K562 (cell line): ENCODE results near the gene TGFBR1. TPM values are rescaled to one million over a fixed set of nuclear protein-coding genes. Genes with fewer than 3 reads are reported as not detected.

Experiments
- ATAC-seq: fragments of 200-7000 bp; cut with Tn5 transposase; 3 replicates; pipeline ENCODE4 v1.9.1; 2020; ENCODE audit warnings: moderate library complexity
- BruUV-seq: library from RNA; stranded (reverse); fragments of 400-500 nt; replicated peaks from 2 replicates; lab custom pipeline; 2021; lab: Mats Ljungman, UMichigan
- CTCF ChIA-PET: fragments of 300-600 bp; formaldehyde crosslinking; extraction: SDS; loops from one replicate; lab custom pipeline; 2021; ENCODE audit warnings: low intra/inter-chr PET ratio; lab: Yijun Ruan, JAX
- POLR2A ChIA-PET: fragments of 300-600, 350-650 bp; sonication (Branson Sonifier 250); formaldehyde crosslinking; extraction: SDS; loops from one replicate; lab custom pipeline; 2021; ENCODE audit warnings: antibody characterized with exemption, inconsistent platforms; lab: Yijun Ruan, JAX
- DNase-seq, 4 experiments: peaks; one replicate each; pipeline versions ENCODE4 v3.0.0 to v3.0.0-alpha.2; 2011 to 2018; ENCODE audit warnings: low spot score in 3 of 4, mixed read lengths in 3 of 4; ENCODE audit errors: extremely low read depth in 1 of 4
- FAIRE-seq: peaks from 2 replicates; lab custom pipeline; 2011; peaks lifted over from hg19 to GRCh38; lab: Jason Lieb, UNC
- H2AFZ ChIP-seq: 2 replicates; pipeline ENCODE4 v1.6.0; 2011; ENCODE audit warnings: low read depth, low read length, control low read depth, inconsistent platforms
- H3K27ac ChIP-seq: fragments of 200-600 bp; 3 replicates; pipeline ENCODE4 v1.8.0; 2011; ENCODE audit warnings: low read depth, mild to moderate bottlenecking, control low read depth, inconsistent platforms, low read length, moderate library complexity, mixed read lengths; ENCODE audit errors: extremely low read depth
- H3K27me3 ChIP-seq, 2 experiments: fragments of 300-600 bp in 1 of 2; 2 replicates in 1 of 2; 3 replicates in 1 of 2; pipeline versions ENCODE4 v1.6.0 to v1.8.0; 2011; ENCODE audit warnings: inconsistent platforms in 2 of 2, low read length in 2 of 2, mild to moderate bottlenecking in 1 of 2, mixed read lengths in 1 of 2, moderate library complexity in 1 of 2; ENCODE audit not compliant: control insufficient read depth in 2 of 2, insufficient read depth in 2 of 2
- H3K36me3 ChIP-seq: fragments of 300-600 bp; 3 replicates; pipeline ENCODE4 v1.8.0; 2011; ENCODE audit warnings: mild to moderate bottlenecking, low read length, inconsistent platforms; ENCODE audit not compliant: control insufficient read depth, insufficient read depth
- H3K4me1 ChIP-seq, 2 experiments: fragments of 200-600 bp in 1 of 2; replicated peaks in 1 of 2; 2 replicates in 1 of 2; 3 replicates in 1 of 2; pipeline versions ENCODE4 v1.5.1 to v1.8.0; 2011; ENCODE audit warnings: inconsistent platforms in 2 of 2, low read length in 2 of 2, mild to moderate bottlenecking in 1 of 2, mixed read lengths in 1 of 2, moderate library complexity in 1 of 2; ENCODE audit not compliant: control insufficient read depth in 2 of 2, insufficient read depth in 2 of 2
- H3K4me2 ChIP-seq: 2 replicates; pipeline ENCODE4 v1.6.1; 2011; ENCODE audit warnings: low read length, control low read depth, inconsistent platforms, mixed read lengths; ENCODE audit not compliant: insufficient read depth
- H3K4me3 ChIP-seq: fragments of 200-600 bp; sonication (generic), shearing (Covaris generic); 2 replicates; pipeline ENCODE4 v1.5.1; 2016; ENCODE audit warnings: control low read depth, inconsistent platforms
- H3K79me2 ChIP-seq: fragments of 200-600 bp; 3 replicates; pipeline ENCODE4 v1.8.0; 2011; ENCODE audit warnings: low read length, inconsistent platforms; ENCODE audit not compliant: control insufficient read depth, insufficient read depth
- H3K9ac ChIP-seq, 2 experiments: 2 replicates each; pipeline versions ENCODE4 v1.6.0 to v1.6.1; 2011; ENCODE audit warnings: low read depth in 2 of 2, low read length in 2 of 2, control low read depth in 1 of 2, inconsistent platforms in 1 of 2, mild to moderate bottlenecking in 1 of 2, mixed read lengths in 1 of 2; ENCODE audit not compliant: insufficient read depth in 1 of 2
- H3K9me1 ChIP-seq: one replicate; pipeline ENCODE4 v1.6.0; 2011; ENCODE audit warnings: inconsistent platforms, mild to moderate bottlenecking, low read length, moderate library complexity; ENCODE audit not compliant: control insufficient read depth, insufficient read depth
- H3K9me3 ChIP-seq: replicated peaks from 2 replicates; pipeline ENCODE4 v1.5.1; 2011; ENCODE audit warnings: low read depth, low read length, inconsistent platforms; ENCODE audit not compliant: control insufficient read depth, insufficient read depth
- H4K20me1 ChIP-seq: replicated peaks from 2 replicates; pipeline ENCODE4 v1.6.1; 2011; ENCODE audit warnings: low read length, inconsistent platforms, mixed read lengths; ENCODE audit not compliant: control insufficient read depth, insufficient read depth
- CBFA2T3 ChIP-seq: fragments of 450-650 bp; IDR thresholded peaks from 2 replicates; pipeline ENCODE4 v1.6.1; 2017
- MEIS2 ChIP-seq: fragments of 450-650 bp; IDR thresholded peaks from 2 replicates; pipeline ENCODE4 v1.6.1; 2014; ENCODE audit warnings: mild to moderate bottlenecking; ENCODE audit not compliant: partially characterized antibody
- NELFE ChIP-seq: IDR thresholded peaks from 2 replicates; pipeline ENCODE4 v1.6.1; 2011; ENCODE audit warnings: mild to moderate bottlenecking; ENCODE audit not compliant: insufficient read depth, insufficient read length
- NFE2 ChIP-seq: IDR thresholded peaks from 2 replicates; pipeline ENCODE4 v1.6.1; 2014; ENCODE audit warnings: antibody characterized with exemption, low read depth
- SAFB ChIP-seq: fragments of 200-400 bp; formaldehyde crosslinking; IDR thresholded peaks from 2 replicates; pipeline ENCODE4 v1.6.1; 2017; ENCODE audit warnings: low read depth, low read length, borderline replicate concordance
- SMC3 ChIP-seq: conservative IDR thresholded peaks from 2 replicates; pipeline ENCODE4 v1.6.1; 2011; ENCODE audit warnings: low read depth, low read length, improper control_type of control experiment; ENCODE audit not compliant: insufficient read depth
- SPI1 ChIP-seq: IDR thresholded peaks from 2 replicates; pipeline ENCODE4 v1.6.1; 2011; ENCODE audit warnings: low read depth, low read length, control low read depth, borderline replicate concordance
- WGBS: fragments of 100-300 bp; shearing (Covaris generic); methylation state at CpG from one replicate; pipeline ENCODE4 v1.1.6; 2016; ENCODE audit warnings: low coverage, mixed read lengths; ENCODE audit not compliant: insufficient coverage; ENCODE audit errors: missing lambda C conversion rate; 5-methylcytosine and 5-hydroxymethylcytosine counted together
- in situ Hi-C: fragments of 300-500 bp; cut with MboI; formaldehyde crosslinking; loops from 4 replicates; pipeline ENCODE4 v1.15.0; 2018; ENCODE audit warnings: inconsistent platforms, mixed read lengths
- intact Hi-C: fragments of 100-400 bp; cut with micrococcal nuclease; formaldehyde crosslinking; loops from 2 replicates; pipeline ENCODE4 v1.14.2; 2022
- polyA plus RNA-seq, 8 experiments: library from polyadenylated mRNA; depleted of rRNA in 4 of 8; stranded (reverse) in 5 of 8; unstranded in 3 of 8; fragments of >200 nt; fragmentation: Nextera tagmentation in 2 of 8; fragmentation: Illumina TruSeq in 1 of 8; extraction: Ambion mirVana in 2 of 8; extraction: Trizol in 1 of 8; gene quantifications; 2 replicates each; pipeline versions ENCODE4 v1.2.1 to v1.2.3, GENCODE V29; 2011 to 2014; ENCODE audit warnings: inconsistent platforms in 1 of 8, missing spikeins in 1 of 8
- total RNA-seq, 7 experiments: library from RNA; depleted of rRNA in 6 of 7; stranded (reverse); fragments of >200 nt in 6 of 7; fragmentation: Illumina TruSeq in 2 of 7; extraction: Trizol in 2 of 7; gene quantifications; 2 replicates each; pipeline versions ENCODE4 v1.2.1 to v1.2.3, GENCODE V29; 2011 to 2021; ENCODE audit warnings: low replicate concordance in 1 of 7
- TF ChIP-seq, protein P1 (sequence below): IDR thresholded peaks from 3 replicates; pipeline ENCODE4 v1.6.1; 2011; ENCODE audit warnings: borderline replicate concordance, mild to moderate bottlenecking, moderate library complexity; ENCODE audit not compliant: insufficient read length; ENCODE audit errors: extremely low read depth

Gene TGFBR1
- total and polyA plus RNA-seq, 9 of the 15 experiments (the other 6 are each of a cell fraction or from before 2014, with no cell fraction given), result 15.5 to 62.4 (median 42.7) TPM

DNA sequence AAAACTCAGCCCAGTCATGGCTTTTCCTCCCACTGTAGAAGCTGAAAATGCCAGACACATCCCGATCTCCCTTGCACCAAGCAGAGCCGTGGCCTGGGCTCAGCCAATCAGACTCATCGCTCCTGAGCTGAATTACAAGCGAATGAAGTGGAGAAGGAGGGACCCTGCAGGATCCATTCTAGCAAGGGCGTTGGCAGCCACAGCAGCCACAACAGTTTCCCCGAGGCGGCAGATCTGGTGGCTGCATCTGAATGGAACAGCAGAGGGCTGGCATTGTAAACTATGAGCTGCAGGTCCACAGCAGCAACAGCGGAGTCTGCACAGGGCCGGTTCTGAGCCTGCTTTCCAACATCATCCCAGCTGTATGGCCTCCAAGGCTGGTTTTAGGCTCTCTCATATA is 93.1 kb downstream of the TGFBR1 start (continued):
- no peak for TF ChIP-seq NFE2

DNA sequence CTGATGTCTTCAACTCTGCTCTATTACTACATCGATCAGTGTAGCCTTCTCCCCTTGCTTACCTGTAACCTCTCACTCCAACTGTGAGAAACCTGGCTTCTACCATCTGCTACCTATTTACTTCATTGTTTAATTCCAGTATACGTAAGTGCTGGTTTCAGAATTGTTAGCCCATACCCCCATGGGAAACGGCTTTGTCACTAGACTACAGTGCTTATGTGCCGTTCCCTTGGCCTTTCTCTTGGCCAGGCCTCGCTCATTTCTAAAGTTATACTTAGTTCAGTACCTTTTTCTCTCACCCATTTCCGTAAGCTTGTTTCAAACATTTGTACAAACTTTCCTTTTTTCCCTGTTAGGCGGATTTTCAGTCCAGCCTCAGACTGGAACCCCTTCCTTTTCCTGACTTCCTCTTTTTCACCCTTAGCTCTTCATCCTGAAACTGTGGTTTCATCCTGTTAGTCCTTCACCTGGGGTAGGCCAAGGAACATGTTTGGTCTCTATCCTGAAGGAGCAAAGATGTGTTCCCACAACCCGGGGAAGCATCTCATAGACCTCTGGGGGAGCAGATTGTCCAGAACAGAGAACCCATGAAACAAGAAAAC is 95.1 kb downstream of the TGFBR1 start:
- Histone ChIP-seq H3K9ac (no peak overlapping the region), H3K27me3 (peaks cover 27 to 29% of the 10 kb centered on the region in 2 experiments), H3K9me3 (no peaks in the 10 kb centered on the region), H4K20me1 (no peaks in the 10 kb centered on the region)
- intact Hi-C loops, result no loop called here
- POLR2A ChIA-PET, result interaction anchor here (0.6 to 1.2 kb wide), 4 partner anchors 14 to 378 kb away, joined by 3 to 4 read pairs (median 4); no protein-coding TSS in a partner anchor
- 7% methylated on average over 8 of the region's 8 CpGs for WGBS
- in situ Hi-C loops, result loop anchor here (10.0 kb wide), 1 partner anchor 165 kb away; no protein-coding TSS in a partner anchor
- no TSS peak for BruUV-seq
- no peak for DNase-seq
- peak; percentile 98 for TF ChIP-seq SPI1
- no peak for TF ChIP-seq NFE2
- TF ChIP-seq, all 486 proteins: peak for 1
- Histone ChIP-seq H3K4me3 (no peak overlapping the region), H3K9me1 (no peaks in the 10 kb centered on the region), H3K4me2 (no peak overlapping the region), H3K79me2 (no peaks in the 10 kb centered on the region), H3K27ac (no peak overlapping the region), H3K36me3 (no peaks in the 10 kb centered on the region), H3K4me1 (no peaks in the 10 kb centered on the region; a peak in 1 of 5 replicates), H2AFZ (no peak overlapping the region; the same call in 1 of the 2 replicates)
- CTCF ChIA-PET, result no interaction called here
- FAIRE-seq (no peak), ATAC-seq (no peak; the same call in 2 of the 3 replicates)

DNA sequence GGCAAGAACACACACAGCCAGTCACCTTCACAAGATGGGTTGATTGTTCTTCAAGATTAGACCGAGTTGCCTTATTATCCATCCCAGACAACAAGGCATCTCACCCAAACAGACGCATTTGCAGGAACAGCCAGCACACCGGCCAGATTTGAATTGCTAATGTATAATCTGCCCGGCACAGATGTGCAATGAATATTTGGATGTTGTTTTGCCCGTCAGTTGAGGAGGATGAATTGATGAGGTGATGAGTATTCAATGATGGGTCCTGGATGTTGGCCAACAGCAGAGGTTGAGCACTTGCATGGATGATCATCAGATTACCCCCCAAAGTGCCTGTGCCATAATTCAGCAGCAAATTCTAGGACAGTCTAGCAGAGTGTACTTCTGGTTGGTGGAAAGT is 96.7 kb downstream of the TGFBR1 start:
- FAIRE-seq (no peak), ATAC-seq (no peak), DNase-seq (no peak)
- H3K36me3 ChIP-seq, result no peaks in the 10 kb centered on the region
- BruUV-seq, result no TSS peak
- ChIA-PET CTCF (no interaction called here), POLR2A (interaction anchor here (1.6 kb wide), 1 partner anchor 21 kb away, joined by 5 read pairs; the partner anchor contains the start of genes ALG2 and SEC61B)
- no peak overlapping the region for H3K4me2 ChIP-seq
- in situ Hi-C loops (no loop called here), intact Hi-C loops (no loop called here)
- no peaks in the 10 kb centered on the region for H3K9me3 ChIP-seq
- H2AFZ ChIP-seq, result no peak overlapping the region
- 14% methylated on average over 5 of the region's 5 CpGs for WGBS
- no peak overlapping the region for H3K27ac ChIP-seq
- H3K4me3 ChIP-seq, result no peak overlapping the region
- no peaks in the 10 kb centered on the region for H3K79me2 ChIP-seq
- no peaks in the 10 kb centered on the region; a peak in 1 of 5 replicates for H3K4me1 ChIP-seq
- no peaks in the 10 kb centered on the region for H3K9me1 ChIP-seq
- no peaks in the 10 kb centered on the region for H4K20me1 ChIP-seq
- H3K9ac ChIP-seq, result no peak overlapping the region
- H3K27me3 ChIP-seq, result peaks cover 24 to 25% of the 10 kb centered on the region in 2 experiments
- TF ChIP-seq, protein P1, sequence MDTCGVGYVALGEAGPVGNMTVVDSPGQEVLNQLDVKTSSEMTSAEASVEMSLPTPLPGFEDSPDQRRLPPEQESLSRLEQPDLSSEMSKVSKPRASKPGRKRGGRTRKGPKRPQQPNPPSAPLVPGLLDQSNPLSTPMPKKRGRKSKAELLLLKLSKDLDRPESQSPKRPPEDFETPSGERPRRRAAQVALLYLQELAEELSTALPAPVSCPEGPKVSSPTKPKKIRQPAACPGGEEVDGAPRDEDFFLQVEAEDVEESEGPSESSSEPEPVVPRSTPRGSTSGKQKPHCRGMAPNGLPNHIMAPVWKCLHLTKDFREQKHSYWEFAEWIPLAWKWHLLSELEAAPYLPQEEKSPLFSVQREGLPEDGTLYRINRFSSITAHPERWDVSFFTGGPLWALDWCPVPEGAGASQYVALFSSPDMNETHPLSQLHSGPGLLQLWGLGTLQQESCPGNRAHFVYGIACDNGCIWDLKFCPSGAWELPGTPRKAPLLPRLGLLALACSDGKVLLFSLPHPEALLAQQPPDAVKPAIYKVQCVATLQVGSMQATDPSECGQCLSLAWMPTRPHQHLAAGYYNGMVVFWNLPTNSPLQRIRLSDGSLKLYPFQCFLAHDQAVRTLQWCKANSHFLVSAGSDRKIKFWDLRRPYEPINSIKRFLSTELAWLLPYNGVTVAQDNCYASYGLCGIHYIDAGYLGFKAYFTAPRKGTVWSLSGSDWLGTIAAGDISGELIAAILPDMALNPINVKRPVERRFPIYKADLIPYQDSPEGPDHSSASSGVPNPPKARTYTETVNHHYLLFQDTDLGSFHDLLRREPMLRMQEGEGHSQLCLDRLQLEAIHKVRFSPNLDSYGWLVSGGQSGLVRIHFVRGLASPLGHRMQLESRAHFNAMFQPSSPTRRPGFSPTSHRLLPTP, result no peak
- 0 out of 2 replicates have a peak, but pooled peaks have one; percentile 27 for TF ChIP-seq CBFA2T3
- peak; percentile 27 for TF ChIP-seq MEIS2
- TF ChIP-seq SMC3, result no peak
- TF ChIP-seq SAFB, result no peak
- no peak for TF ChIP-seq NELFE
